Mesodermal cell (in vitro differentiated cells): ENCODE data around the gene C2orf72. TPM values are rescaled to one million over a fixed set of nuclear protein-coding genes. Genes with fewer than 3 reads are reported as not detected.

Source experiments
- H3K27ac ChIP-seq: 2 replicates; pipeline ENCODE4 v1.7.0; 2013; ENCODE audit warnings: mild to moderate bottlenecking, low read depth, low read length, moderate library complexity; ENCODE audit not compliant: severe bottlenecking
- H3K36me3 ChIP-seq: 2 replicates; pipeline ENCODE4 v1.7.1; 2013; ENCODE audit warnings: mild to moderate bottlenecking, low read length, moderate library complexity; ENCODE audit not compliant: control insufficient read depth, insufficient read depth
- H3K4me1 ChIP-seq: one replicate; pipeline ENCODE4 v1.7.1; 2013; ENCODE audit warnings: mild to moderate bottlenecking, low read length; ENCODE audit not compliant: insufficient read depth, control insufficient read depth, poor library complexity, severe bottlenecking
- H3K4me3 ChIP-seq: 2 replicates; pipeline ENCODE4 v1.7.0; 2013; ENCODE audit warnings: low read length, control low read depth, mild to moderate bottlenecking; ENCODE audit not compliant: insufficient read depth, poor library complexity, severe bottlenecking; ENCODE audit errors: extremely low read depth
- H3K9me3 ChIP-seq: 2 replicates; pipeline ENCODE4 v1.7.1; 2013; ENCODE audit warnings: mild to moderate bottlenecking, low read length, moderate library complexity; ENCODE audit not compliant: control insufficient read depth
- WGBS, 2 experiments: methylation state at CpG; one replicate each; pipeline ENCODE4 v1.1.5; 2013; ENCODE audit warnings: missing lambda C conversion rate in 2 of 2; ENCODE audit not compliant: insufficient coverage in 2 of 2; 5-methylcytosine and 5-hydroxymethylcytosine counted together
- polyA plus RNA-seq, 2 experiments: library from polyadenylated mRNA; stranded (reverse); fragments of 50-300 nt; gene quantifications; one replicate each; pipeline ENCODE4 v1.2.3, GENCODE V29; 2013

The C2orf72 gene
- polyA plus RNA-seq (2013, experiment 1 of 2): 2.8 TPM
- polyA plus RNA-seq (2013, experiment 2 of 2): 2.5 TPM

DNA sequence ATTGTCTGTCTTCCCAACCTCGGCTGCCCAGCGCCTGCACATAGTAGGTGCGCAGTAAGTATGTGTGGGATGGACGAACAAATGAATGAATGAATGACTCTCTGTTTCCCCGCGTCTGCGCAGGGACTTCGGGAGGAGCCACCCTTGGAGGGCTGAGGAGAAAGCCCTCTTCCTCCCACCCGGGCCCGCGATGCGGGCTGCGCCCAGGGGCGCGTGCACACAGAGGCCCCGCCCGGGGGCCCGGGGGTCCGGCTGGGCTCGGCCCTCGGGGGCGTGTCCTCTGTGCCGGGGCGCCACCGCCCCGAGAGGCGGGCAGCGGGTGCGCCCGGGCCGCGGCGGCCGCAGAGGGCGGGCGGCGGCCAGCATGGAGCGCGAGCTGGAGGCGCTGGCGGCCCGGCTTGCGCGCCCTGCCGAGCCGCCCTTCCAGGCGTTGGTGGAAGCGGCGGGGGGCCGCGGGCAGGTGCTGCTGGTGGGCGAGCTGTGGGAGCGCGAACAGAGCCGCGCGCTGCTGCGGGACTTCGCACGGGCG, at the start of gene C2orf72:
C2orf72 (plus strand) TSS at position 322 of the 529 bp plus-strand sequence; CDS start at position 365, 43 bp downstream.
- H3K27ac ChIP-seq: no peak within 1 kb of the TSS
- H3K4me1 ChIP-seq: peaks cover 3% of the 10 kb centered on the region
- no peaks in the 10 kb centered on the region for H3K36me3 ChIP-seq
- H3K4me3 ChIP-seq: peak within 1 kb of the TSS; percentile 37
- no peaks in the 10 kb centered on the region for H3K9me3 ChIP-seq
- WGBS, 2 experiments: 1 to 9% methylated on average over 8 to 31 of the region's 61 CpGs

DNA sequence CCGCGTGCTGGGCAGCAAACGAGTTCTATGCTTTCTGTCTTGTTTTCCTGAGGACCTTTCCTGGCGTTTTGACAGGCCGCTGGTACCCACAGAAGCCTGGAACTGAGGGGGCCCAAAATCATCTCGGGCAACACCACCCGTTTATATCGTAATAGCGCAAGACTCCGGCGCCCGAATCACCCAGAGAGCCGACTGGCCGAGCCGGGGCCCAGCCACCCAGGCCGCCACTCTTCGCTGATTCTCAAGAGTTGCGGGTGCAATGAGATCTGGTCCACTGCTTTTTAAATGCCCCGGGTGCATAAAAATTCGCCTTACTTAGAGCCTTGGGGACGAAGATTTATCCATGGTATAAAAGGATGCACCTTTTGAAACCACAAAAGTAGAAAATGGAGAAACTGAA, 47.6 kb upstream of the C2orf72 start:
- H3K4me1 ChIP-seq: peaks cover 9% of the 10 kb centered on the region
- no peak overlapping the region for H3K27ac ChIP-seq
- H3K9me3 ChIP-seq: no peaks in the 10 kb centered on the region
- H3K36me3 ChIP-seq: no peaks in the 10 kb centered on the region
- 93 to 94% methylated on average over 19 to 21 of the region's 21 CpGs for WGBS, 2 experiments
- no peak overlapping the region for H3K4me3 ChIP-seq

DNA sequence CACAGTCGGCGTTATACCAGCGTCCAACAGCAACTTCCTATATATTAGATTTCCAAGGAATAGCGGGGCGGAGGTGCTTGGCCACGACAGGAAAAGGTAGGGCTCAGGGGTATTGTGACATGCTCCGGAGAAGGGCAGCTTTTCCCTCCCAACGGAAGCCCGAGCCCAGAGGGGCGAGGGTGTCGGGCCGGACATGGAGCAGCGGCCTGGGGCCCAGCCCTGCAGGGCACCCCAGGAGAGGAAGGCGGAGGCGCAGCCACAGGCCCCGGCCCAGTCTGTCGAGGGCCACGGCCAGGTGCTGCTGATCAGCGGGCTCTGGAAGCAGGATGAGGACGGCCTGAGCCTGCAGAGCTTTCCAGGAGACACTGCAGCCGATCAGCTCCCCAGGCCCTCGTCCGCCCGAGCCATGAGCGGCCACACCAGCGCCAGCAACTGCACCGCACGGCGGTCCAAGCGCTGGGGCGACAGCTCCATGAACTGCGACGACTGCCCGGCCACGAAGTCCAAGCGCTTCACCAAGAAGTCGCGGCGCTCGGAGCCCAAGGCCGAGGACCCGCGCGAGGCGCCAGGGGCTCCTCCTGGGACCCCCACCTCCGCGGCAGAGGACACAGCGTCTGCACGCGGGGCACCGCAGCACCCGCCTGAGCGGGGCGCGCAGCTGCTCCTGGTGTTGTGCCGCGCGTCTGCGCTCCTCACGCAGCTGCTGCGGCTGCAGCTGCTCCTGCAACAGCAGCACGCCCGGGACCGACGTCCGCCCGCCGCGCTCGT, 47.0 kb upstream of the C2orf72 start:
- H3K4me3 ChIP-seq: no peak overlapping the region
- H3K4me1 ChIP-seq: peaks cover 9% of the 10 kb centered on the region
- 96 to 98% methylated on average over 50 to 63 of the region's 70 CpGs for WGBS, 2 experiments
- no peaks in the 10 kb centered on the region for H3K36me3 ChIP-seq
- no peak overlapping the region for H3K27ac ChIP-seq
- H3K9me3 ChIP-seq: no peaks in the 10 kb centered on the region

DNA sequence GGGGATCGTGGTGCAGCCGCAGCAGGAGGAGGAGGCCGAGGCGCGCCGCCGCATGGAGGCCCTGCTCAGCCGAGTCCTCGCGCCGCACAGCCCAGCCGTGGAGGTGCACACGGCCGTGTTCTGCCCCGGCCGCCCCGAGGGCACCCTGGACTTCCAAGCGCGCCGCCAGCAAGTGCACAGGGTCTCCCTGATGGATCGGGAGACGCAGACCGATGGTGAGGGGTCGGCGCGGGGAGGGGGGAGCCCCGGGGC, 46.5 kb upstream of the C2orf72 start:
- 95 to 97% methylated on average over 22 to 27 of the region's 27 CpGs for whole genome bisulfite sequencing, 2 experiments
- H3K27ac ChIP-seq: no peak overlapping the region
- H3K4me1 ChIP-seq: peaks cover 9% of the 10 kb centered on the region

DNA sequence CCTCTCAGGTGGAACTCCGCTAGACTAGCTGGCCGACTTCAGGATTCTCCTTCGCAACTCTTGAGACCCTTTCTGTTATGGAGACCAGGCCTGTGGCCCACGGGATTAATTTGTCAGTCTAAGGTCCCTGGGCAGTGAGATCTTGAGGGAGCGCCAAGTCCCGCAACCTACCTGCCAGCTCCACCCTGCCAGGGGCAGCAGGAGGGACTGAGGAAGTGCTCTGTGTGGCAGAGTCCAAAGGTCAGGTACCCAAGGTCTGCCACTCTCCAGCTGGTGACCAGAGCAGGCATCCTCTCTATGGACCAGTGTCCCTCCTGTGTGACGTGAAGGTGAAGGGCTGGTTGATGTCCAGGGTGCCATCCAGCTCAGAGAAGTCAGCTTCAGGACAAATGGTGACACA, 45.7 kb upstream of the C2orf72 start:
- Histone ChIP-seq H3K4me3 (no peak overlapping the region), H3K9me3 (no peaks in the 10 kb centered on the region), H3K36me3 (no peaks in the 10 kb centered on the region), H3K27ac (no peak overlapping the region), H3K4me1 (peaks cover 8% of the 10 kb centered on the region)
- 90 to 99% methylated on average over 6 of the region's 7 CpGs for WGBS, 2 experiments

More for the DNA sequence above, 46.5 kb upstream of the C2orf72 start:
- H3K4me3 ChIP-seq: no peak overlapping the region
- no peaks in the 10 kb centered on the region for H3K36me3 ChIP-seq
- no peaks in the 10 kb centered on the region for H3K9me3 ChIP-seq

DNA sequence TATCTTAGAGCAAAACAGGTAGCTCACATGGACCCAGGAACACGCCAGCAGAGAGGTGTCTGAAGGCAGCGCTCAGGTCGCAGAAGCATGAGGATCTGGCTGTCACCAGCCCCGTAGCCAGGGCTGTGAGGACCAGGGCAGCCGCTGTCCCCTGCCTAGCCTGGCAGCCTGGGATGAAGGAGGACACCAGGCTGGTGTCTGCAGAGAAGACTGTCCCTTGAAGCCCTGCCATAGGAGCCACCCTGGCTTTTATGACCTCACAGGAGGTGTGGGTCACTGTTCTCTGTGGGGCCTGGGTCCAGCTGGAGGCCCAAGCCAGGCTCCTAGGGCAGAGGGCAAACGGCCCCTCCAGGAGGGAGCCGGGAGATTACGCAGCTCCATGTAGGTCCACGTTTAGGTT, 41.5 kb upstream of the C2orf72 start, which contains the start of gene SPATA3:
SPATA3 (plus strand) TSS at position 301 of the 400 bp plus-strand sequence. CDS start 113 bp downstream, outside the sequence.
- no peak within 1 kb of the TSS for H3K27ac ChIP-seq
- no peak within 1 kb of the TSS for H3K4me3 ChIP-seq
- H3K4me1 ChIP-seq: peaks cover 4% of the 10 kb centered on the region
- 90 to 97% methylated on average over 7 to 9 of the region's 9 CpGs for WGBS, 2 experiments
- no peaks in the 10 kb centered on the region for H3K36me3 ChIP-seq
- H3K9me3 ChIP-seq: no peaks in the 10 kb centered on the region

DNA sequence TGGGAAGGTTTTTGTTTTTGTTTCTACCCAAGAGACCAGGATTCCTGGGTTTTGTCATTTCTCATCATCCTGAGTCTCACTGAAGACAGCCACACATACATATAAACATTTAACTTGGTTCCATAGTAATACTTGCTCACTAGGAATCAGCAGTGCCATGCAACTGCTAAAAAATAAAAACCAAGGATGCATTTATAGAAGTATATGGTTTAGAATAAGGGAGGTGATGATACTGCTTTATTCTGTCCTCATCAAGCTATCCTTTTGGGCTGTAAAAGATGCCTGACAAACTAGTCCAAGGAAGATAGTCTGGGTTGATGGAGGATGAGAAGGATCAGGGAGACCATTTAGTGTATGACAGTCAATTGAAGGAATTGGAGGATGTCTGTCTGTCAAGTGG, 40.7 kb upstream of the C2orf72 start:
- no peaks in the 10 kb centered on the region for H3K9me3 ChIP-seq

DNA sequence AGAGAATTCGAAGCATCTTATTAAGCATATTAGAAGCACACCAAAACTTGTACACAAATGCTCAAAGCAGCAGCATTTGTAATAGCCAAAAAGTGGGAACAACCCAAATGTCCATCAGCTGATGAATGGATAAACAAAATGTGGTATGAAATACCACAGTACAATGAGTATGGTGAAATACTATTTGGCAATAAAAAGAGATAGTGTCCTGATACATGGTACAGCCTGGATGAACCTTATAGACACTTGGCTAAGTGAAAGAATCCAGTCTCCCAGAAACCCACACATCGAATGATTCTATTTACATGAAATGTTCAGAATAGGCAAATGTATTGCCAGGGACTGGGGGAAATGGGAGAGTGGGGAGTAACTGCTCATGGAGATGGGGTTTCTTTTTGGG, 38.4 kb upstream of the C2orf72 start:
- H3K9me3 ChIP-seq: no peaks in the 10 kb centered on the region
- H3K4me3 ChIP-seq: no peak overlapping the region
- whole genome bisulfite sequencing, 2 experiments: no CpG with 5 or more reads among the region's 2 CpGs
- H3K27ac ChIP-seq: no peak overlapping the region
- no peaks in the 10 kb centered on the region for H3K4me1 ChIP-seq
- H3K36me3 ChIP-seq: no peaks in the 10 kb centered on the region

More for the DNA sequence above, 40.7 kb upstream of the C2orf72 start:
- Histone ChIP-seq H3K27ac (no peak overlapping the region), H3K36me3 (no peaks in the 10 kb centered on the region), H3K4me1 (peaks cover 4% of the 10 kb centered on the region), H3K4me3 (no peak overlapping the region)

DNA sequence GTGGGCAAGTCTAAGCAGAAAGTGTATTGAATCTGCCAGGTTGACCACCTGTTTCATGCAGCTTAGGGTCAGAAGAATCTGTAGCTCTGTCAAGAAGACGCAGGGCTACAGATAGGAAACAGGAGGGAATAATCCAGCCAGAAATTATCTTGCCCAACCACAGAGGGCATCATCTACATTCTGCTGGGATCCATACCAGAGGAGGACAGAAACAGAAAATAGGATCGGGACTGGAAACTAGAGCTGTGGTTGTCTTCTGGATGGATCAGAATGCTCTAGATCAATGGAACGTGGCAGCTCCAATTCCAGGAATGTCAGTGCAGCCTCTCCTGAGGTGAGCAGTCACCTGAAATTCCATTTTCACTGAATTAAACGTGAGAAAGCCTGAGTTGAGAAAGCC, 37.8 kb upstream of the C2orf72 start:
- H3K4me3 ChIP-seq: no peak overlapping the region
- H3K27ac ChIP-seq: no peak overlapping the region
- H3K4me1 ChIP-seq: no peaks in the 10 kb centered on the region
- no peaks in the 10 kb centered on the region for H3K9me3 ChIP-seq
- 86 to 88% methylated on average over 3 to 4 of the region's 4 CpGs for WGBS, 2 experiments
- no peaks in the 10 kb centered on the region for H3K36me3 ChIP-seq

DNA sequence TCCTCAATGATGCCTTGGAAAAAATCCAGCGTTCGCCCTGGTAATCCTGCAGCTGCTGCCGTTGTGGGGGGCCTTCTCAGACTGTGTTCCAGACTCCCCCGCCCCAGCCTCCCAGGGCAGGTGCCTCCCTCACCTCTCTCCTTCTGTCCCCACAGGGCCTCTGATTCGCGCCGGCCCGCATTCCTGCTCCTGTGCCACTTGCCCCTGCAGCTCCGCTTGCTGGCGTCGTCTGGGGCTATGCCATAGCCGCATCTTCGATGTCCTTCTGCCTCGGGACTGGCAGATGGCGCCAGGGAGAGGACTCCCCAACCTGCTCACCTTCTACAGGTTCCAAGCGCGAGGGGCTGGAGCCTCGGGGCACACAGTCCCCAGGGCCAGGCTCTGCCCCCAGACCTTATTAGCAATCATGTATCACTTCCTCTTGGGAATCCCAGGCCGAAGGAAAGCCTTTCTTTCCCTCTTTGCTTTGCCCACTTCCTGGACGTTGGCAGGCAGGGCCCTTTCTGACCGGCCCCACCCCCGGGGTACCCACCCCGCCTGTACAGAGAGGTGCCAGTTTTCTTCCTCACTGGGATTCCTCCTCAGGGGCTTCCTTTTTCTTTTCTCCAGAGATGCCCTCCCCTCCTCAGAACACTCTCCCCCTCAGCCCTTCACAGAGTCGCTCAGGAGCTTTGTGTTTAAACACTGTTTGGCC, 37.0 kb upstream of the C2orf72 start:
- H3K36me3 ChIP-seq: no peaks in the 10 kb centered on the region
- H3K27ac ChIP-seq: no peak overlapping the region
- H3K4me3 ChIP-seq: no peak overlapping the region
- no peaks in the 10 kb centered on the region for H3K9me3 ChIP-seq
- WGBS, 2 experiments: 57 to 71% methylated on average over 23 of the region's 24 CpGs
- no peaks in the 10 kb centered on the region for H3K4me1 ChIP-seq

DNA sequence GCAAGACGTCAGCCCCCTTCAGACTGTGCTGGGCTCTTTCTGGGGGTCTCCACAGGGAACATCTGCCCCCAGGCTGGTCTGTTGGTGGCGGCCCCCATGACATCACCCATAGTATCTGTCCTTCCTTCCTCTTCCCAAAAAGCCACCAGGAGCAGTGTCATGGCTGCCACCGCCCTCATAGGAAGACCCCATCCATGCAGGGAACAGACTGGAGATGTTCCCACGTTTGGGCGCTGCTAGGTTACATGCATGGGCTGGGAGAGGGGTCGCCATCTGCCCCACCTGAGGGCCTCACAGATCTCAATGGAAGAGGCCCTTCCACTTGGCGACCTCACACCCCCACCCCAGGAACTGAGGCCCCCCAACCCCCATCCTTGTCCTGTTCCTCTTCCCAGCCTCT, 36.3 kb upstream of the C2orf72 start:
- no peak overlapping the region for H3K27ac ChIP-seq
- no peaks in the 10 kb centered on the region for H3K36me3 ChIP-seq
- H3K9me3 ChIP-seq: no peaks in the 10 kb centered on the region
- no peak overlapping the region for H3K4me3 ChIP-seq
- no peaks in the 10 kb centered on the region for H3K4me1 ChIP-seq
- 69 to 86% methylated on average over 4 to 5 of the region's 7 CpGs for WGBS, 2 experiments
